CD4-positive, alpha-beta T cell (primary cell): ENCODE data around the gene SLC6A3. TPM values are rescaled to one million over a fixed set of nuclear protein-coding genes. Genes with fewer than 3 reads are reported as not detected.

Experiments
- ATAC-seq: fragments of 200-7000 bp; cut with Tn5 transposase; one replicate; pipeline ENCODE4 v1.10.0; 2022; ENCODE audit warnings: mild to moderate bottlenecking; ENCODE audit not compliant: poor library complexity
- CTCF ChIA-PET: fragments of 350-600 bp; sonication (Branson Sonifier 250); formaldehyde crosslinking; loops from one replicate; lab custom pipeline; 2021; ENCODE audit warnings: antibody characterized with exemption, inconsistent platforms; lab: Charles Lee
- POLR2A ChIA-PET: fragments of 350-600 bp; sonication (Branson Sonifier 250); formaldehyde crosslinking; loops from one replicate; lab custom pipeline; 2021; ENCODE audit warnings: antibody characterized with exemption, inconsistent platforms; lab: Charles Lee
- DNase-seq, 14 experiments: peaks; one replicate each; pipeline ENCODE4 v3.0.0-alpha.2; 2013 to 2020; ENCODE audit warnings: mixed read lengths in 2 of 14
- H3K27ac ChIP-seq, 2 donors: one replicate each; pipeline versions ENCODE4 v1.5.1 to v1.7.0; 2013; ENCODE audit warnings: low read length in 2 of 2, low read depth in 1 of 2, mild to moderate bottlenecking in 1 of 2
- H3K27me3 ChIP-seq, 2 experiments: 1 replicate in 1 of 2; 2 replicates in 1 of 2; pipeline versions ENCODE4 v1.6.1 to v1.7.0; 2013; ENCODE audit warnings: low read length in 2 of 2, control low read depth in 1 of 2, mild to moderate bottlenecking in 1 of 2, moderate library complexity in 1 of 2; ENCODE audit not compliant: insufficient read depth in 2 of 2, control insufficient read depth in 1 of 2
- H3K36me3 ChIP-seq: one replicate; pipeline ENCODE4 v1.6.1; 2013; ENCODE audit warnings: low read length, control low read depth; ENCODE audit not compliant: insufficient read depth
- H3K4me1 ChIP-seq: one replicate; pipeline ENCODE4 v1.6.1; 2013; ENCODE audit warnings: low read length, control low read depth; ENCODE audit not compliant: insufficient read depth
- H3K4me3 ChIP-seq: one replicate; pipeline ENCODE4 v1.5.1; 2013; ENCODE audit warnings: mild to moderate bottlenecking, low read length, moderate library complexity
- H3K9me3 ChIP-seq, 2 experiments: 1 replicate in 1 of 2; 2 replicates in 1 of 2; pipeline versions ENCODE4 v1.6.1 to v1.7.0; 2013; ENCODE audit warnings: low read length in 2 of 2, mild to moderate bottlenecking in 2 of 2, control low read depth in 1 of 2, moderate library complexity in 1 of 2; ENCODE audit not compliant: control insufficient read depth in 1 of 2, insufficient read depth in 1 of 2
- H3K27ac Mint-ChIP-seq: one replicate; pipeline ENCODE4 v1.8.0; 2020; ENCODE audit warnings: mixed read lengths
- H3K27me3 Mint-ChIP-seq: one replicate; pipeline ENCODE4 v1.8.0; 2021; ENCODE audit warnings: mixed read lengths
- H3K36me3 Mint-ChIP-seq: one replicate; pipeline ENCODE4 v1.8.0; 2021; ENCODE audit warnings: low read depth, mixed read lengths
- H3K4me1 Mint-ChIP-seq: one replicate; pipeline ENCODE4 v1.8.0; 2021; ENCODE audit warnings: low read depth, mixed read lengths
- H3K4me3 Mint-ChIP-seq: one replicate; pipeline ENCODE4 v1.8.0; 2020; ENCODE audit warnings: mild to moderate bottlenecking, mixed read lengths
- H3K9me3 Mint-ChIP-seq: one replicate; pipeline ENCODE4 v1.8.0; 2020; ENCODE audit warnings: mixed read lengths
- intact Hi-C, 2 experiments: fragments of 100-400 bp; cut with DNase I in 1 of 2; cut with micrococcal nuclease in 1 of 2; formaldehyde crosslinking; loops; one replicate each; pipeline versions ENCODE4 v1.15.1 to v1.9.0; 2023 to 2025; cut with DNase I, micrococcal nuclease
- total RNA-seq, 174 experiments: library from RNA in 2 of 174; stranded (reverse) in 2 of 174; gene quantifications; one replicate each; pipeline ENCODE4 v1.2.3 and lab custom pipeline; 2021 to 2026
- TF ChIP-seq, protein P1 (sequence below): fragments of 200-600 bp; IDR thresholded peaks from one replicate; pipeline ENCODE4 v1.8.0; 2022; ENCODE audit warnings: antibody characterized with exemption, mild to moderate bottlenecking

Gene SLC6A3
- total RNA-seq, 2 experiments from 2014 or later, result 0.08 TPM; not detected in 1

DNA sequence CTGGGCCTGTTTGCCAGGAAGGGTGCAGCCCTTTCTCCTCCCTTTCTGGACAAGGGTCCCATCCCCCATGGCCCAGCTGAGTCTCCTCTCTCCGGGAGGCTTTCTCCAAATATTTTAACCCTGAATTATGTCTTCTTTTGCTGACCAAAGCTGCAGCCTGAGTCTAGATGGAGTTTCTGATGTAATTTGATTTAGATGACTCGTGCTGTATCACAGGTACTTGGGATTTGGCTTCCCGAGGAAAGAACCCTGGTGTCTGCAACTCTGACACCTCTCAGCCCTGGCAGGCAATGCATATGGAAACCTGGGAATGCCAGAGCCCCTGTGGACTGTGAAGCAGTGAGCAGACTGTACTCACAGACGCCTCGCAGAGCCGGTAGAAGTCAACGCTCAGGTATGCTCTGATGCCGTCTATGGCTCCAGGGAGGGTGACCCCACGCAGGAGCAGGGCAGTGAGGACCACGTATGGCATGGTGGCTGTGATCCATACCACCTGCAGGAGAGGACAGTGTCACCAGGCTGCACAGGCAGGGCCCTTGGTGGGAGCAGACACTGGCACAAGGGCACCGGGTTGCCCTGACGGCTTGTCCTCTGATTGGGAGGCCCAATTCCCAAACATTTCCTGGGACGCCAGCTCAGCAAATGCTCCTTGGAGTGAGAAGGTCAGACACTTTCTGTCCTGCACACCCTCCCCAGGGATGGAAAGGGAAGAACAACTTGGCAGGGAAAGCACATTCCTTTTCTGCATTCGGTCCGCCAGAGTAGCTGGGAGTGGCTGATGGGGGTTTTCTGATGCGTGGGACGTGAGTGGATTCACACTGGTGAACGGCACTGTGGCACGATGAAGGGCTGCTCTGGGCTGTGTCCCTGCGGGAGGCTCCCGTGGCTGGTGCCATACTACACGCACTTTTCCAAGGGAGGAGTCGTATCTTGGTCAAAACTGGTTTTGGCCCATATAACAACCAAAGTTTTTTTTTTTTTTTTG is 24.7 kb downstream of the SLC6A3 start:
- ChIA-PET POLR2A (no interaction called here), CTCF (no interaction called here)
- intact Hi-C loops, result no loop called here
- no peaks in the 10 kb centered on the region for H3K27me3 Mint-ChIP-seq
- Histone ChIP-seq H3K36me3 (no peaks in the 10 kb centered on the region), H3K4me1 (no peaks in the 10 kb centered on the region), H3K9me3 (peaks cover 0 to 18% of the 10 kb centered on the region in 2 experiments), H3K27ac (no peak overlapping the region), H3K4me3 (no peak overlapping the region), H3K27me3 (no peaks in the 10 kb centered on the region)
- no peaks in the 10 kb centered on the region for H3K36me3 Mint-ChIP-seq
- H3K4me3 Mint-ChIP-seq, result no peak overlapping the region
- no peaks in the 10 kb centered on the region for H3K4me1 Mint-ChIP-seq
- no peak overlapping the region for H3K27ac Mint-ChIP-seq
- no peak for ATAC-seq
- no peaks in the 10 kb centered on the region for H3K9me3 Mint-ChIP-seq
- no peak for DNase-seq
- TF ChIP-seq, protein P1, sequence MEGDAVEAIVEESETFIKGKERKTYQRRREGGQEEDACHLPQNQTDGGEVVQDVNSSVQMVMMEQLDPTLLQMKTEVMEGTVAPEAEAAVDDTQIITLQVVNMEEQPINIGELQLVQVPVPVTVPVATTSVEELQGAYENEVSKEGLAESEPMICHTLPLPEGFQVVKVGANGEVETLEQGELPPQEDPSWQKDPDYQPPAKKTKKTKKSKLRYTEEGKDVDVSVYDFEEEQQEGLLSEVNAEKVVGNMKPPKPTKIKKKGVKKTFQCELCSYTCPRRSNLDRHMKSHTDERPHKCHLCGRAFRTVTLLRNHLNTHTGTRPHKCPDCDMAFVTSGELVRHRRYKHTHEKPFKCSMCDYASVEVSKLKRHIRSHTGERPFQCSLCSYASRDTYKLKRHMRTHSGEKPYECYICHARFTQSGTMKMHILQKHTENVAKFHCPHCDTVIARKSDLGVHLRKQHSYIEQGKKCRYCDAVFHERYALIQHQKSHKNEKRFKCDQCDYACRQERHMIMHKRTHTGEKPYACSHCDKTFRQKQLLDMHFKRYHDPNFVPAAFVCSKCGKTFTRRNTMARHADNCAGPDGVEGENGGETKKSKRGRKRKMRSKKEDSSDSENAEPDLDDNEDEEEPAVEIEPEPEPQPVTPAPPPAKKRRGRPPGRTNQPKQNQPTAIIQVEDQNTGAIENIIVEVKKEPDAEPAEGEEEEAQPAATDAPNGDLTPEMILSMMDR, result no peak

DNA sequence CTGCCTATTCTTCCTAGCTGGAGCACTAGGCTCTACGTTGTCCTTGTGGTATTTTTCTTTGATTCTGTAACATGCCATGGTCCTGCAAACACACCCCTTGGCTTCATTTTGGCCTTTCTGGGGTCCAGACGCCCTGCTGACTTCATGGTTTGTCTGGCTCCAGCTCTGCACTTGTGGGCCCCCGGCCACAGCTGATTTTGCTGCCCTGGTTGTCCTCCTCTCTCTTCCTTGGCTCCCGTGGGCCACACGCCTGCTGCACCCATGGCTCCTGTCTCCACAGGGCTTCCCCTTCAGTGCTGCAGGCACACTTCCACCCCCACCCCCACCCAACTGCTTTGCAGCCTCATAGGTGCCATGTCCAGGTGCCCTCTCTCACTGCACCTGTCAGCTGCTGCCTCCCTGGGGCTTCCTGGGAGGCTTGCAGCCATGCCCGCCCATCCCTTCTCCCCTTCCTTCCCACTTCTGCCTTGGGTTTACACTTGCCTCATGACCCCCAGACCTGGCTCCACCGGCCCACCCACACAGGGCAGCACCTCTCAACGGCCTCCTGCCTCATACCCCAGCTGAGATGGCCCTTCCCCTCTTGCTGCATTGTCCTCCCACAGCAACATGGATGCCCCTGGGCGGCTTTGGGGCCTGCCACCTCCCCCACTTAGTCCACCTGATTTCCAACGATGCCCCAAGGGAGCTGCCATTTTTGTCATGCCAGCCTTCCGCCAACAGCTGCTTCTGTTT is 25.6 kb downstream of the SLC6A3 start:
- Mint-ChIP-seq H3K27ac (no peak overlapping the region), H3K4me1 (no peaks in the 10 kb centered on the region), H3K9me3 (no peaks in the 10 kb centered on the region), H3K27me3 (no peaks in the 10 kb centered on the region), H3K36me3 (no peaks in the 10 kb centered on the region), H3K4me3 (no peak overlapping the region)
- CTCF ChIA-PET, result no interaction called here
- POLR2A ChIA-PET, result no interaction called here
- Histone ChIP-seq H3K4me1 (no peaks in the 10 kb centered on the region), H3K27me3 (no peaks in the 10 kb centered on the region), H3K4me3 (no peak overlapping the region), H3K27ac (no peak overlapping the region), H3K36me3 (no peaks in the 10 kb centered on the region), H3K9me3 (peaks cover 0 to 19% of the 10 kb centered on the region in 2 experiments)
- ATAC-seq (no peak), DNase-seq (no peak)
- intact Hi-C loops, result loop anchor here in 1 of 2 experiments (10.0 kb wide), 1 partner anchor 225 kb away; no protein-coding TSS in a partner anchor
- TF ChIP-seq, protein P1, result no peak

DNA sequence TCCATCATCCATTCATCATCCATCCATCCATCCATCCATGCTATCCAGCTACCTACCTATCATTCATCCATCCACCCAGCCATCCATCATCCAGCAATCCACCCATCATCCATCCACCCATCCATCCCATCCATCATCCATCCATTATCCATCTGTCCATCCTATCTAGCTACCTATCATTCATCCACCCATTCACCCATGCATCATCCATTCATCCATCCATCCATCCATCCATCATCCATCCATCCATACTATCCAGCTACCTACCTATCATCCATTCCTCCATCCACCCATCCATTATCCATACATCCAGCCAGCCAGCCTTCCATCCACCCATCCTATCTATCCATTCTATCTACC is 26.3 kb downstream of the SLC6A3 start:
- Mint-ChIP-seq H3K27me3 (no peaks in the 10 kb centered on the region), H3K4me3 (no peak overlapping the region), H3K4me1 (no peaks in the 10 kb centered on the region), H3K36me3 (no peaks in the 10 kb centered on the region), H3K9me3 (no peaks in the 10 kb centered on the region), H3K27ac (no peak overlapping the region)
- no peaks in the 10 kb centered on the region for H3K27me3 ChIP-seq
- H3K9me3 ChIP-seq, result peaks cover 0 to 12% of the 10 kb centered on the region in 2 experiments
- H3K4me3 ChIP-seq, result no peak overlapping the region
- CTCF ChIA-PET, result no interaction called here
- H3K4me1 ChIP-seq, result no peaks in the 10 kb centered on the region
- no peak for DNase-seq
- H3K27ac ChIP-seq, result no peak overlapping the region
- H3K36me3 ChIP-seq, result no peaks in the 10 kb centered on the region
- intact Hi-C loops, result loop anchor here in 1 of 2 experiments (10.0 kb wide), 1 partner anchor 224 kb away; no protein-coding TSS in a partner anchor
- POLR2A ChIA-PET, result no interaction called here
- no peak for ATAC-seq
- TF ChIP-seq, protein P1, result no peak
